A549 (cell line): ENCODE measurements around the gene FUT8. TPM values are rescaled to one million over a fixed set of nuclear protein-coding genes. Genes with fewer than 3 reads are reported as not detected.

Experiments
- ATAC-seq, 2 experiments: fragments of 200-7000 bp in 1 of 2; fragments of >200 bp in 1 of 2; cut with Nextera tagmentation in 1 of 2; cut with Tn5 transposase in 1 of 2; 3 replicates each; pipeline versions ENCODE4 v1.8.0 to v1.9.1; 2018 to 2020; ENCODE audit warnings: mild to moderate bottlenecking in 1 of 2, moderate library complexity in 1 of 2
- CTCF ChIA-PET: fragments of 300-600 bp; sonication (Branson Sonifier 250); formaldehyde crosslinking; extraction: SDS; loops from one replicate; lab custom pipeline; 2021; ENCODE audit warnings: antibody characterized with exemption, inconsistent platforms; lab: Yijun Ruan, JAX
- POLR2A ChIA-PET: fragments of 350-600 bp; formaldehyde crosslinking; extraction: SDS; loops from one replicate; lab custom pipeline; 2021; ENCODE audit warnings: antibody characterized with exemption, inconsistent platforms; lab: Yijun Ruan, JAX
- DNase-seq, 2 experiments: peaks; one replicate each; pipeline versions ENCODE4 v3.0.0 to v3.0.0-alpha.2; 2011 to 2016; ENCODE audit warnings: low read depth in 1 of 2, low spot score in 1 of 2
- FAIRE-seq: peaks from 2 replicates; lab custom pipeline; 2011; peaks lifted over from hg19 to GRCh38; lab: Jason Lieb, UNC
- H3K27ac ChIP-seq, 2 experiments: fragments of >200 bp; sonication (Bioruptor Twin); formaldehyde crosslinking; 3 replicates each; pipeline ENCODE4 v1.5.1; 2016 to 2017
- H3K4me1 ChIP-seq: fragments of >200 bp; sonication (Bioruptor Twin); formaldehyde crosslinking; 3 replicates; pipeline ENCODE4 v1.6.1; 2016
- H3K4me2 ChIP-seq: fragments of >200 bp; sonication (Bioruptor Twin); formaldehyde crosslinking; 3 replicates; pipeline ENCODE4 v1.6.1; 2016
- H3K4me3 ChIP-seq: fragments of >200 bp; sonication (Bioruptor Twin); formaldehyde crosslinking; 3 replicates; pipeline ENCODE4 v1.5.1; 2016
- H3K9me3 ChIP-seq: fragments of >200 bp; sonication (Bioruptor Twin); formaldehyde crosslinking; 3 replicates; pipeline ENCODE4 v1.6.1; 2016
- BCL3 ChIP-seq: fragments of >200 bp; sonication (Bioruptor Twin); formaldehyde crosslinking; IDR thresholded peaks from 3 replicates; pipeline ENCODE4 v1.6.1; 2016
- CBX2 ChIP-seq: fragments of 200-600 bp; sonication (generic); IDR thresholded peaks from 2 replicates; pipeline ENCODE4 v1.6.1; 2016; ENCODE audit warnings: low read depth, mild to moderate bottlenecking, borderline replicate concordance
- CTCF ChIP-seq: fragments of >200 bp; sonication (Bioruptor Twin); formaldehyde crosslinking; IDR thresholded peaks from 3 replicates; pipeline ENCODE4 v1.5.1; 2016
- ELK1 ChIP-seq: fragments of 150-350 bp; IDR thresholded peaks from 2 replicates; pipeline ENCODE4 v1.6.1; 2014; ENCODE audit warnings: low read depth, mild to moderate bottlenecking, low read length
- EP300 ChIP-seq, 2 experiments: fragments of >200 bp; sonication (Bioruptor Twin); formaldehyde crosslinking; IDR thresholded peaks; 2 replicates in 1 of 2; 3 replicates in 1 of 2; pipeline ENCODE4 v1.6.1; 2016 to 2017
- HOXB13 ChIP-seq: fragments of 250-450 bp; sonication (Bioruptor Pico); IDR thresholded peaks from 2 replicates; pipeline ENCODE4 v1.5.0; 2020; ENCODE audit warnings: low read depth, mild to moderate bottlenecking, moderate library complexity
- HOXB5 ChIP-seq: fragments of 250-450 bp; sonication (Bioruptor Pico); IDR thresholded peaks from 2 replicates; pipeline ENCODE4 v1.5.0; 2020; ENCODE audit warnings: mild to moderate bottlenecking, moderate library complexity
- MAZ ChIP-seq: fragments of 150-350 bp; IDR thresholded peaks from 2 replicates; pipeline ENCODE4 v1.6.1; 2014; ENCODE audit warnings: antibody characterized with exemption, low read depth, low read length, borderline replicate concordance
- REST ChIP-seq: fragments of 200-600 bp; sonication (generic); IDR thresholded peaks from 2 replicates; pipeline ENCODE4 v1.6.1; 2016; ENCODE audit warnings: antibody characterized with exemption, mild to moderate bottlenecking, moderate library complexity
- TP53 ChIP-seq: fragments of 250-450 bp; sonication (Bioruptor Pico); IDR thresholded peaks from 2 replicates; pipeline ENCODE4 v1.5.0; 2021; ENCODE audit warnings: mild to moderate bottlenecking, moderate library complexity
- ZC3H11A ChIP-seq: fragments of 450-650 bp; IDR thresholded peaks from 2 replicates; pipeline ENCODE4 v1.6.1; 2014; ENCODE audit warnings: antibody characterized with exemption, mild to moderate bottlenecking
- ZFP36 ChIP-seq: fragments of 450-650 bp; IDR thresholded peaks from 2 replicates; pipeline ENCODE4 v1.6.1; 2014; ENCODE audit warnings: borderline replicate concordance; ENCODE audit not compliant: partially characterized antibody
- ZNF302 ChIP-seq: fragments of 250-450 bp; sonication (Bioruptor Pico); IDR thresholded peaks from 2 replicates; pipeline ENCODE4 v1.9.0; 2021; ENCODE audit warnings: inconsistent platforms, mild to moderate bottlenecking, moderate library complexity
- WGBS: methylation state at CpG from one replicate; pipeline ENCODE4 v1.1.6; 2017; ENCODE audit errors: missing lambda C conversion rate; 5-methylcytosine and 5-hydroxymethylcytosine counted together
- polyA plus RNA-seq, 4 experiments: library from polyadenylated mRNA; depleted of rRNA in 3 of 4; stranded (reverse); fragments of >200 nt; fragmentation: RNase III in 1 of 4; extraction: RNeasy Plus Mini Kit Qiagen cat#74134 plus additional on column Dnase treatment in 1 of 4; gene quantifications; 2 replicates in 3 of 4; 3 replicates in 1 of 4; pipeline ENCODE4 v1.2.3, GENCODE V29; 2011 to 2017

Gene FUT8
- polyA plus RNA-seq, 2 of the 4 experiments (the other 2 are of a cell fraction): 20.3 to 22.9 TPM

GRCh38 chr14:65366802-65367565 is 45.5 kb upstream of the FUT8 start:
- no peak for ATAC-seq

More at GRCh38 chr14:65366802-65367565, 45.5 kb upstream of the FUT8 start:
- CTCF ChIA-PET: interaction anchor here (0.9 to 1.1 kb wide), 2 partner anchors 18 to 32 kb away, joined by 3 read pairs; no protein-coding TSS in a partner anchor
- Histone ChIP-seq H3K27ac (no peak overlapping the region), H3K9me3 (no peaks in the 10 kb centered on the region), H3K4me3 (no peak overlapping the region), H3K4me2 (no peak overlapping the region), H3K4me1 (no peaks in the 10 kb centered on the region)
- TF ChIP-seq ELK1 (no peak), BCL3 (no peak), TP53 (no peak), MAZ (no peak), REST (no peak), ZFP36 (no peak), HOXB5 (CRISPR knock-in tag) (no peak), HOXB13 (CRISPR knock-in tag) (no peak), CBX2 (no peak), ZNF302 (CRISPR knock-in tag) (no peak), CTCF (no peak), ZC3H11A (no peak), EP300 (IDR thresholded peaks at IDR 0.05) (no peak)
- 59% methylated on average over 3 of the region's 3 CpGs for WGBS
- DNase-seq: no peak
- POLR2A ChIA-PET: no interaction called here
- FAIRE-seq: no peak
